ENCODE measurements around the gene MIS12.

Gene MIS12, protein sequence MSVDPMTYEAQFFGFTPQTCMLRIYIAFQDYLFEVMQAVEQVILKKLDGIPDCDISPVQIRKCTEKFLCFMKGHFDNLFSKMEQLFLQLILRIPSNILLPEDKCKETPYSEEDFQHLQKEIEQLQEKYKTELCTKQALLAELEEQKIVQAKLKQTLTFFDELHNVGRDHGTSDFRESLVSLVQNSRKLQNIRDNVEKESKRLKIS

DNA sequence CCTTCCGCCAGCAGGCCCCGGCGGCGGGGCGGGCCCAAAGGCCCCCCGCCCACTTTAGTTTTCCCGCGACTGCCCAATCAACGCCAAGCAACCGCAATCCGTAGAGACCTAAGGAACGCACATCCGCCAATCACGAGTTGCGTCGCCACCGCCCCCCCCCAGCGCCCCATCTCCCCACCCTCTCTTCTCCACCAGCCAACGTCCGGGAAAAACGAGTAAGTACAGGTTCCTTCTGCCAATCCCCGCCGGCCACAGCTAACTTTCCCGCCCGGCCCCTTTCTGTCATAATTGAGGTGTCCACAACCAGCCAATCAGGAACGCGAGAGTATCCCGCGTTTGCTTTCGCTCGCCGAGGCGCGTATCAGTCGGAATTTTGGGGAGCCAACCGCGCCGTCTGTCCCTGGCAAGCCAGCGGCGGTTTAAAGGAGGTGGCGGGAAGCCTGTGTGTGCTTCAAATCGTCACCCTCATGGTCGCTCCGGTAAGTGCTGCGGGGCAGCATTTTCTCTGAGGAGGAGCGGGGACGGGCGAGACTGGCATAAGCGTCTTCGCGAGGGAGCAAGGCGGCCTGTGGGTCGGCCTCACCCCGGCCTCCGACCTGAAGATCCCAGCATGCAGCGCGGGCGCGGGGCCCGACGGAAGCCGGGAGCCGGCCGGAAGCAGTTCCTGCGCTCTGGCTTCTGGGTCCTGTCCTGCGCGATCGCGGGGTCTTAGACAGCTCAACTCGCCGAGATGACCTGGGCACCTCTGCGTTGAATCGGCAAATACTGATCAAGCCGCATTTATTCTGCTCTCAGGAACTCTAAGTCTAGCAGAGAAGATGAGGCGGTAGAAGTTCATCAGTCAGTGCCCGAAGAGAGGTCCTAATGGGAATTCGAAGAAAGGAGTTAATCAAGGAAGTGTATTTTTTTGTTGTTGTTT lies at the start of gene MIS12:
MIS12 (plus strand) TSS at position 361 of the 919 bp plus-strand sequence. CDS start 2,297 bp downstream, outside the sequence.
- in situ Hi-C loops (cut with MboI; ENCODE audit: low sequenced_read_pairs) = no loop called here

DNA sequence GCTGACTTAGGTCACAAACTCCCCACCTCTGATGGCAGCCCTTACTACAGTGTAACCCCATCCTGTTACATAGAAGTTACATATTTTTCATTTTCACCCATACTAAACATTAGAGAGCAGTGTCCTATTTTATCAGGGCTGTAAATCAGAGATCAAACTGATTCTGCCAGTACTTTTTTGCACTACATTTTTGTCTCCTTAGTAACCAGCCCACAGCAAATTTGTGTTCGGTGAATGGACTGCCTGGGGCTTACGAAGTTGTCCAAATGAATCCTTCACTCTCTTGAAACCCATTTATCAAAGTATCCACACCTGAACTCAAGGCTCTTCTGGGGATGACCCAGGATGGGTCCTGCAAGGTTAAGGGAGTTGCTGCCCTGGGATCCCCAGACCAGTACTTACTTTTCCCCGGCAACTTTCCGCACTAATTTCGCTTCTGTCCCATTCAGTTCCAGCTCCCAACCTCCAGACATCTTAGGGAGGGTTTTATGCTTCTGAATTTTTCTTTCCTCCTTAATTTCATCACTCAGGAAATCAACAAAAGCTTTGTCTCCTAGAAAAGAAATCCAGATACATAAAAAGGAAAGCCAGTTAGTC lies 48.5 kb upstream of the MIS12 start:
- in situ Hi-C loops (cut with MboI; ENCODE audit: low sequenced_read_pairs) = no loop called here

DNA sequence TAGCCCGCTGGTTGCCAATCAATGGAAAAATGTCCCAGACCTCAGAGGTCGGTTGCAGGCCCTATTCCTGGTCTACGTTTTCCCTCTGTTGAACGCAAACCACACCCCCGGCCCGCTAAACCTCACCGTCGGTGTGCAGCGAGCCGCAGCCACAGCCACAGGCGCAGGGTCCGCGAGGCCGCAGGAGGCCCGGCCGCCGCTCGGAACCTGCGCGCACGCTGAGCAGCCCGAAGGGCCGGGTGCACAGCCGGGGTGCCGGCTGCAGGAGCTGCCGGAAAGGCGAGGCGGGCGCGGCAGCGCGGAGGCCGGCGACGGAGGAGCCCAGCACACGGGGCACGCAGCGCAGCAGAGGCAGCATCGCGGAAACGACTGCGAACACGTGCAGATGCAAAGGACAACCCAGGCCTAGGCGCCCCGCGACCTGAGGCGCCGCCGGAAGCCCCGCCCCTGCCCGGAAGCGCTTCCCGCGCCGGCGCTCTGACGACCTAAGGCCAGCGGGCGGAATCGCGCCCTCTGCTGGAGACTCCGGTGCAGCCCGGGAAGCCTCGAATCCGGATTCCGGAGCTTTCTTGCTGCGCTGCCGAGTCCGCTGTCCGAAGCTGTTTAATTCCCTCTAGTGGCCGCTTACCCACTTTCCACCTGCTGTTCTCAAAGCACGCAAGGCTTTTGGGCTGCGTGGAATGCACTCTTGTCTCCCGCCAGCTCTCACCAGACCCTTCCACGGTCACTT lies 47.5 kb upstream of the MIS12 start, which contains the start of gene C1QBP:
C1QBP (minus strand) TSS at position 440 of the 730 bp plus-strand sequence; CDS start at position 358, 82 bp downstream.
- in situ Hi-C loops (cut with MboI; ENCODE audit: low sequenced_read_pairs) = no loop called here

DNA sequence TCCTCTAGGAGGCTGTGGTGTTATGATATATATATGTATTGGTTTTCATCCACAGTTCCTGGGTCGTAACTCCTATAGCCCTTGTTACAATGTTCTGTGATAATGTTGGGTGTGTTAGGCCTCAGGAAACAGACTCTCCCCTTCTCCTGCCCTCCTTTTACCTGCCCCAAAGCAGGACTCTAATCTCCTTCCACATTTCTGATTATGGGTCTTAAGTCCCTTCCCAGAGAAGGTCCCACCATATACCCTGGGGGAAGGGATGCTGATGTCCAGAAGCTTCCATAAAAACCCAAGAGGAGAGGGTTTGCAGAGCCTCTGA lies 47.0 kb upstream of the MIS12 start:
- in situ Hi-C loops (cut with MboI; ENCODE audit: low sequenced_read_pairs) = no loop called here

DNA sequence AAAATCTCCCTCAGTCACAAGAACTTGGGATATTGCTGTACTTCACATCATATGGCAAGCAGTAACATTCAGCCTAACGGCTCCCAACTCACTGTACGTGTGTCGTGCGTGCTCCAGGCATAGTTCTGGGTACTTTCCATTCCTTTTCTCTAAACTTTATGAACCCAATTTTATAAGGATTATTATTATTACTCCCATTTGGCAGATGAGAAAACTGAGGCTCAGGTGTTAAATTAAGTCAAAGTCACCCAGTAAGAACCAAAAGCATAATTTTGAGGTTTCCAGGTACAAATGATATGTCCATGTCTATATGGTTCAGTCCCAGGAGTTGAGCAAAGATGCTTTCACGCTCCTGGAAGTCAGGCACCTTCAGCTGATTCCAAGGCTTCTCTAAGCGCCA lies 42.6 kb upstream of the MIS12 start:
- in situ Hi-C loops (cut with MboI; ENCODE audit: low sequenced_read_pairs) = no loop called here

DNA sequence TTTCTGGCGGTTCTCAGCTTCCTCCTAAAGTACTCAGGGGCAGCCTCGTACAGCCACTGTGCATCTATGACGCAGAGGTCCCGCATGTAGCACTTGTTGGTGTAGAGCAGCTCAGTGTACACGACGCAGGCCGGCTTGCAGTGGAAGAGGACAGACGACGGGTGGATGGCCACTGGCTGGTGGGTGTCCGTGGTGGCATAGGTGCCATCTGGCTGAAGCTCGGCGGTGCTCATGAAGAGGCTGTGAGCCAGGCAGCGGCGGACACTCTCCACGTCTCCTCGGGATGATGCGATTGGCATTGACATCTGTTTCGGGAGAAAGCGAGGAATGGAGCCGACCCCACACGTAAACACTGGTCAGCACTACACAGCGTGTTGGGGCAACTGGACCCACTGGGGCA lies 42.2 kb upstream of the MIS12 start:
- in situ Hi-C loops (cut with MboI; ENCODE audit: low sequenced_read_pairs) = no loop called here

DNA sequence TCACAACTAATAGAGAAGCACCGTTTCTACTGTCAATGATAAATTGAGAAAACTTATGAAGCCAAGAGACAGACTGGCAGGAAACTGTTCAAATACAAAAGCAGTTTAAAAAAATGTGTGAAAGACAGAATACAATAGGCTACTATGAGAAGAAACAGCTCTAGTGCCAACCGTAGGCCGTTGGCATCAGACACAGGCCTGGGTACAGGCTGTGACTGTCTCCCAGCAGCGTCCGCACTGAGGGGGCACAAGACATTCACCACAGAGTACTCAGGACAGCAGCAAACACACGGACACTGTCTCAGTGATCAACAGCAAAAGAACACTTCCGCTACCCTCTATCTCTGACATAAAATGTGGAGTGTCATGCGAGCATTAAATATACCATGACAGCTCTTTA lies 39.6 kb upstream of the MIS12 start:
- in situ Hi-C loops (cut with MboI; ENCODE audit: low sequenced_read_pairs) = no loop called here

DNA sequence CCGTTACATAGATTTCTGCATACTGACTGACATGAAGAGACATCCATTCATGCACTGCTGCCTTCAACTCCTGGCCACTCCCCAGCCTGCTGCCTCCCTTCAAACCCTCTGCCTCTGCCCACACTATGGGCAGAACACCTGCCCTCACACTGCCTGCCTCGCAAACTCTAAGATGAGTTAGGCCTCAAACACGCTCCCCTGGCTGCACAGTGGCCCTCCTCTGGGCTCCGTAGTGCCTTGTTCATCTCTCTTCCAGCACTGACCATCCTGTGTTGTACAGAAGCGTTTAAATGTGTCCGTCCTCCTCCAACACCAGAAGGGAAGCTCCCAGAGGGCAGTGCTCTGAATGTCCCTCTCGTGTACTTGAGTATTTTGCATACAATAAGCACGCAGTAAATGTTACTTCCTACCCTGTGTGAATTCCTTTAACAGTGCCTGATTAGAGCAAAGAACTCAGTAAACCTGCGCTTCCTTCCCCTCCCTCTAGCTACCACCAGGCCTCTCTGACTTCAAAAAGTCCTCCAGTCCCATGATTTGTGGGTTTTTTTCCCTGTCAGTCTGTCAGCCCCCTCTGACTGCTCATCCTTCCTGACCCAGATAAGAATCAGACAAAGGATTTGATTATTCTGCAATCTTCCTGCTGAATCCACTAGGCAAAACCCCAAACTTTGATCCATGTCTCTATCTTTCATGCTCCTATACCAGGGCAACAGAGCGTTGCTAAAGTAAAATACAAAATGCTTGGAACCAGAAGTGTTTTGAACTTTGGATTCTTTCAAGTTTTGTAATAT lies 21.5 kb upstream of the MIS12 start:
- in situ Hi-C loops (cut with MboI; ENCODE audit: low sequenced_read_pairs) = no loop called here

DNA sequence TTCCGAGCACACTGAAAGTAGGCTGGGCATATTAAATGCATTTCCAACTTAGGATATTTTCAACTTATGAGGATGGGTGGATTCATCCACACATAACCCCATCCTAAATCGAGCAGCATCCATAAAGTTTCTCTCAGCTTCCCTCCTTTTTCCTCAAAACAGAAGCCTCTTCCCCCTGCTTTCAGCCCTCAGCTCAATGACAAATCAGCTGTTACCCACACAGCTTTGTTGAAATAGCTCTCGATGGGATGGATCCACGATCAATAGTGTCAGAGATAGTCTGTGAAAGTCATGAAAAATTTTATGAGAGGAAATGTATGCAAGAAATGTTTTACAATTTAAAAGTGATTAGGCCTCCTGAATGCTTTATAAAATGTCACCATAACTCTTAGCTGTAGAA lies 20.1 kb upstream of the MIS12 start:
- in situ Hi-C loops (cut with MboI; ENCODE audit: low sequenced_read_pairs) = no loop called here

DNA sequence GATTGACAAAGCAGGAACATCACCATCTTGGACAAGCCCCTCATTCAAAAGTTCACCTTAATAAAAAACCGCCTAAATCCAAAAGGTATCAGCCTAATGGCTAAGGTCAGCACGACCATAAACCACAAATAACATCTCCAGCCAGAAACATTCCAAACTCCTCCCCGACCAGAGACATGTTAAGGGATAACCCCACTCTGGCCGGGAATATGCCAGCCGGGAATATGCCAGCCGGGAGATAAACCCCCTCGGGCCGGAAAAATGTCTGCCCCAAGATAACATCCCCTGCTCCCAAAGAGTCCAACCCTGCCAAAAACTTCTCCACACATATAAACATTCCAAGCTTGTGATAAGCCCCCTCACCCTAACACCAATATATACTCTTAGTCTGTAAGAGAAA lies 18.9 kb upstream of the MIS12 start:
- in situ Hi-C loops (cut with MboI; ENCODE audit: low sequenced_read_pairs) = no loop called here

DNA sequence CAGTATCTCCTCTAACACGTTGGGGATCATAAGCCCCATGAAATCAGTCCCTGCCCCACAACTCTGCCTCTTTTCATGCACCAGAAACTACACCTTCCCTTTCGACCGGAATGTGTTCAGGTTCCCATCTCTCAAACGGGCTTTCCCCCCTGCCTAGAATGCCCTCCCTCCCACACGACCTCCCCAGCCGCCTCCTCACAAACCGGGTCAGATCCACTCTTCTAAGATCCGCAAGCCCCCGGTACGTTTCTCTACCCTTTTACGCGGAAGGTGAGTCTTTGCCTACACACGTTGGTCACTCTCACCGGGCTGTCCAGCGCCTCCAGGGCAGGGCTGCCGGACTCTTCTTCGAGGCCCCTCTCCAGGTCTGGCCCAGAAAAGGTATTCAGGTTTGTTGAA lies 18.3 kb upstream of the MIS12 start:
- in situ Hi-C loops (cut with MboI; ENCODE audit: low sequenced_read_pairs) = no loop called here

DNA sequence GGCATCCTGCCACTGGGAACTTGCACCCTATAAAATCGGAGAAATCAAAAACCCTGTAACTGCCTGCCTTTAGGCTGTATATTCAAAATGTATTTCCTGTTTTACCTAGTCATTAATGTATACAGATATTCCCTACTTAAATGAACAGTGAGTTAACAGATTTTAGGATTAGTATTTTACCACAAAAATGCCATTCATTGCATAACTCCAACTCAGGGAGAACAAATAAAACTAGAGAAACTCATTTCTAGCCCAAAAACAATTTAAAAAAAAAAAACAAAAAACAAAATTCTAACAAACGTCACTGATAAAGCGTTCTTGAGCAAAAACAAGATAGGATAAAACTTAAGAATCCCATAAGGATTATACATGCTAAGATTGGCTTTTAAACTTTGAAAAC lies 13.9 kb upstream of the MIS12 start:
- in situ Hi-C loops (cut with MboI; ENCODE audit: low sequenced_read_pairs) = no loop called here

DNA sequence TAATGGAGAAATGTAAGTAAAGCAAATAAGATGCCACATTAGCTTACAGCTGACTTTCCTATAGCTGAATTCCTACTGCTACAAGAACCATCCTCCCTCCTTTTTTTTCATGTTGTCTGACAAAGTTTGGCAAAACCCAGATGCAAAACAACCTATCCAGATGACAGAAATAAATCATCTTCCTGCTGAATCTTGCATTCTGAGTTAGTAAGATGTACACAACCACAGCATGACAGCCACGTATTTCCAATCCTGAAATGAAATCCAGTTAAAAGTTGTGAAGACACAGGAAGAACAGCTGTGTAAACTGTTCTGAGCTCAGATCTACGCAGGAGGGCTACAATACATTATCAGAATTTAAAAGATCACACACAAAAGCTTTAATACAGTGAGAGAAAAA lies 12.5 kb upstream of the MIS12 start:
- in situ Hi-C loops (cut with MboI; ENCODE audit: low sequenced_read_pairs) = no loop called here

DNA sequence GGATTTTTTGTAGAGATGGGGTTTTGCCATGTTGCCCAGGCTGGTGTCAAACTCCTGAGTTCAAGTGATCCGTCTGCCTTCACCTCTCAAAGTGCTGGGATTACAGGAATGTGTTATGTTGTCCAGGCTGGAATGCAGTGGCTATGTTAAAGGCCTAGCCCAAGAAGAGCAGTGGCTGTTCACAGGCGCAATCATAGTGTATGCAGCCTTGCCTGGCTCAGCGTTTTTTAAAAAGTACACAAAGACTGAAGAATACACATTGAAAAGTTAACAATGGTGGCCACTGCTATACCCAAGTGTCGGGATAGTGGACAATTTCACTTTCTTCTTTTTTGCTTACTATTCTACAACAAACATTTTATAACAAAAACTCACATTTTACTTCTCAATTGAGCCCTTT lies 7.4 kb upstream of the MIS12 start:
- in situ Hi-C loops (cut with MboI; ENCODE audit: low sequenced_read_pairs) = no loop called here

DNA sequence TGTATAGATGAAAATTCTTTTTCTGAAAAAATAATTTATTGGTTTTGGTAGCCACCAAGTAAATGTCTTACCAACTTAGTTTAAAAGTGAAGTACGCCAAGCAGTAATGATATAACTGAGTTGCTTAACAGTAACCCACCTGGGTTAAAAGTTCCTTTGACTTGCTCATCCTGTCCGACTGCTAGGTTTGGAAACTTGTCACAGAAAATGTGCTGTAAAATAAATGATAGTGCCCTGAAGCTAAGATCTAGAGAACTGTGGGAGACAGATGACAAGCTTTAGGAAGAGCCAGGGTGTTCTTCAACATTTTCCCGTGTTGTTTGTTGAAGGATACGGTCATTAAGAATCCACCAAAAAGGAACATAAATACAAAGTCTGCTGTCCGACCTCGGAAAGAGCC lies 5.4 kb upstream of the MIS12 start:
- in situ Hi-C loops (cut with MboI; ENCODE audit: low sequenced_read_pairs) = no loop called here

DNA sequence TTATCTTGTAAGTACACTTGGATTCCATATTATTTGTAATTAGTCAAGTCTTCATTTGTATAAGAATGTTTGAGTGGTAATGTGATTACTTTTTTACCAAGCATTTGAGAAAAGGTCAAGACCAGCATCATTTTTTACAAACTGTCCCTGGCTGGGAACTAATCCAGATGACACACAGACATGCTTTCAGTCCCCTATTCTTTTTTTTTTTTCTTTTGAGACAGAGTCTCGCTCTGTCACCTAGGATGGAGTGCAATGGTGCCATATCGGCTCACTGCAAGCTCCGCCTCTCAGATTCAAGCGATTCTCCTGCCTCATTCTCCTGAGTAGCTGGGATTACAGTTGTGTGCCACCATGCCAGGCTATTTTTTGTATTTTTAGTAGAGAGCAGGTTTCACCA lies 4.9 kb upstream of the MIS12 start:
- in situ Hi-C loops (cut with MboI; ENCODE audit: low sequenced_read_pairs) = no loop called here

DNA sequence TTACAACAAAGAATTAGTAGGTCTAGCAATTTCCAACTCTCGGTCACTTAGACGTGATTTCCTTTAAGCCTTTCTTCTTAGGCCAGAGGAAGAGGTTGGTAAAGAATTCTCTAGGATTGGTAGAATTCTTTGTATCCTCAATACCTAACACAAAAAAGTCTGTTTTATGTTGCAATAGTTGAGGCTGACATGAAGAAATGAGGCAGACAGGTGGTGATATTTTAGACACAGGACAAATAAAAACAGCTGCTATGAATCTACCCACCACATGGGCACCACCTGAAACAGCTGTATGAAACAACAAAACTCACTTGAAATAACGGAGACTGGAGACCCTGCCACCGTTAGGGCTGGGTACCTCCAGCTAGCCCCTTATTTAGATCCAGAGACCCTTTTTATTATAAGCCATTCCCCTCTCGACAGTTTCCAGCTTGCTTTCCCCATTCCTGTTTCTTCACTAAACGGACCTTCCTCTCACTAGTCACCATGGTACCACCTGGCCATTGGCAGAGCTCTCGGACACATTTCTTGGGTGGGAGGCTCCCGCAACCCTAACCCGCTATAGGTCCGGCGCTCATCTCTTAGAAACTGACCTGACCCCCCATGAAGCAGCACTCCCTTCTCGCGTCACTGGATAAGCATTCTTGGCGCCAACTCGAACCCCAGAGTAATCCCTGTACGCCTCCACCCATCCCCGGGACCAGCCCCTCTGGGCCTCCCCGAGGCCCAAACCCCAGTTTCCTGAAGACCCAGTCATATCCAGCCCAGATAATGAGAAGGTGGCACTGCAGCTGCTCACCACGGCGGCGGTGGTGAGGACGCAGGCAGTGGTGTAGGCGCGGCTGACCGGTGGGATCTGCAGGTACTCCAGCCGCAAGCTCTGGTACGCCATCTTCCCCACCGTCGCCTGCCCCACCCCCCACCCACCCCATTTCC lies 828 bp upstream of the MIS12 start, which contains the start of gene DERL2:
DERL2 (minus strand) TSS at position 909 of the 936 bp plus-strand sequence; CDS start at position 892, 17 bp downstream.
- in situ Hi-C loops (cut with MboI; ENCODE audit: low sequenced_read_pairs) = no loop called here

DNA sequence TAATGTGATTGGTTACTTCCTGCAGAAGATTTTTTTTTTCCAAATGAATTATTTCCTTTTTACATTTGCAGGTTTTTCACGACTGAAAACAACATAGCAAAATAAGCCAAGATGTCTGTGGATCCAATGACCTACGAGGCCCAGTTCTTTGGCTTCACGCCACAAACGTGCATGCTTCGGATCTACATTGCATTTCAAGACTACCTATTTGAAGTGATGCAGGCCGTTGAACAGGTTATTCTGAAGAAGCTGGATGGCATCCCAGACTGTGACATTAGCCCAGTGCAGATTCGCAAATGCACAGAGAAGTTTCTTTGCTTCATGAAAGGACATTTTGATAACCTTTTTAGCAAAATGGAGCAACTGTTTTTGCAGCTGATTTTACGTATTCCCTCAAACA lies 2.4 kb downstream of the MIS12 start:
- in situ Hi-C loops (cut with MboI; ENCODE audit: low sequenced_read_pairs) = no loop called here

DNA sequence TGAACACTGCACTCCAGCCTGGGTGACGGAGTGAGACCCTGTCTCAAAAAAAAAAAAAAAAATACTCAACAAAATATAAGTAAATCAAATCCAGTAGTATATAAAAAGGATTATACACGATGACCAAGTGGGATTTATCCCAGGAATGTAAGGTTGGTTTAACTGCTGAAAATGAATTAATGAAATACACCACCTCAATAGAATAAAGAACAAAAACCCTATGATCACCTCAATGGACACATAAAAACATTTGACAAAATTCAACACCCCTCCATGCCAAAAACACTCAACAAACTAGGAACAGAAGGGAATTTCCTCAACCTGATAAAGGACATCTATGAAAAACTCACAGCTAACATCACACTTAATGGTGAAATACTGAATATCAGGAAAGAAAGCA lies 6.6 kb downstream of the MIS12 start:
- in situ Hi-C loops (cut with MboI; ENCODE audit: low sequenced_read_pairs) = no loop called here

Data from hTERT RPE-1 (cell line).